TTC549 (cell line): ENCODE measurements around the gene RBMXL3.
"Not testable (repeated sequence)": the region's sequence is repeated elsewhere in the genome, so short reads cannot be mapped to it uniquely, and the experiment has no call there.

Experiments
- FAIRE-seq: peaks from 2 replicates; lab custom pipeline; 2012; peaks lifted over from hg19 to GRCh38; lab: Jason Lieb, UNC

The RBMXL3 gene

GRCh38 chrX:115189110-115189509, at the start of gene RBMXL3:
Gene RBMXL3, plus strand, starts transcription at chrX:115189410. Its CDS starts 32 bp downstream, at chrX:115189442.
- FAIRE-seq, result no peak

- no peak for FAIRE-seq
These were observed 47.2 kb upstream of the RBMXL3 start for GRCh38 chrX:115142057-115142456.

GRCh38 chrX:115147220-115147619, 42.0 kb upstream of the RBMXL3 start:
- peak; percentile 90 for FAIRE-seq

GRCh38 chrX:115173181-115173580, 16.0 kb upstream of the RBMXL3 start:
- FAIRE-seq, result no peak

- FAIRE-seq, result no peak
These were observed 14.7 kb upstream of the RBMXL3 start for GRCh38 chrX:115174548-115174947.

- no peak for FAIRE-seq
These were observed 11.3 kb upstream of the RBMXL3 start for GRCh38 chrX:115177932-115178331.

- no peak for FAIRE-seq
These were observed 10.7 kb upstream of the RBMXL3 start for GRCh38 chrX:115178473-115178872.

GRCh38 chrX:115183980-115184379, 5.2 kb upstream of the RBMXL3 start:
- FAIRE-seq, result no peak

- no peak for FAIRE-seq
These were observed 731 bp downstream of the RBMXL3 start for GRCh38 chrX:115189646-115190635.

- FAIRE-seq, result no peak
These were observed 1.7 kb downstream of the RBMXL3 start for GRCh38 chrX:115190636-115191489.

- no peak for FAIRE-seq
These were observed 2.5 kb downstream of the RBMXL3 start for GRCh38 chrX:115191490-115192243.

- FAIRE-seq, result no peak
These were observed 3.1 kb downstream of the RBMXL3 start for GRCh38 chrX:115192244-115192700.

GRCh38 chrX:115204040-115204439, 14.8 kb downstream of the RBMXL3 start:
- no peak for FAIRE-seq

- not testable (repeated sequence) for FAIRE-seq
These were observed 20.3 kb downstream of the RBMXL3 start for GRCh38 chrX:115209547-115209946.

GRCh38 chrX:115214151-115214550, 24.9 kb downstream of the RBMXL3 start:
- no peak for FAIRE-seq

- FAIRE-seq, result no peak
These were observed 25.4 kb downstream of the RBMXL3 start for GRCh38 chrX:115214605-115215004.

- FAIRE-seq, result not testable (repeated sequence)
These were observed 28.1 kb downstream of the RBMXL3 start for GRCh38 chrX:115217346-115217745.

GRCh38 chrX:115226929-115227328, 37.7 kb downstream of the RBMXL3 start:
- FAIRE-seq, result no peak

GRCh38 chrX:115229337-115230003, 40.3 kb downstream of the RBMXL3 start:
- no peak for FAIRE-seq

GRCh38 chrX:115232933-115233496, 43.8 kb downstream of the RBMXL3 start:
- FAIRE-seq, result no peak
